ENCODE results near the gene DEFB118. TPM values are rescaled to one million over a fixed set of nuclear protein-coding genes. Genes with fewer than 3 reads are reported as not detected.

The DEFB118 gene
- total and polyA plus RNA-seq, 5 experiments from 2014 or later, result not detected

DNA sequence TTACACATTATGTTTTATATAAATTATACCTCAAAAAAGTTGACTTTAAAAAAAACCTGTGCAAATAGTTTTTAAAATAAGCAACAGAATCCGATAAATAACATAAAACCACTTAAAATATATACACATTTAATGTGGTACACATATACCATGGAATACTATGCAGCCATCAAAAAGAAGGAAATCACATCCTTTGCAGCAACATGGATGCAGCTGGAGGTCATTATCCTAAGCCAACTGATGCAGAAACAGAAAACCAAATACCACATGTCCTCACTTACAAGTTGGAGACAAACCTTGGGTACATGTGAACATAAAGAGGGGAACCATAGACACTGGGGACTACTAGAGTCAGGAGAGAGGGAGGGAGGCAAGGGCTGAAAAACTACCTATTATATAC lies 41.6 kb downstream of the DEFB118 start:
- ATAC-seq, result no peak
- H3K36me3 Mint-ChIP-seq, result no peaks in the 10 kb centered on the region
- no peak overlapping the region for H3K4me3 Mint-ChIP-seq

DNA sequence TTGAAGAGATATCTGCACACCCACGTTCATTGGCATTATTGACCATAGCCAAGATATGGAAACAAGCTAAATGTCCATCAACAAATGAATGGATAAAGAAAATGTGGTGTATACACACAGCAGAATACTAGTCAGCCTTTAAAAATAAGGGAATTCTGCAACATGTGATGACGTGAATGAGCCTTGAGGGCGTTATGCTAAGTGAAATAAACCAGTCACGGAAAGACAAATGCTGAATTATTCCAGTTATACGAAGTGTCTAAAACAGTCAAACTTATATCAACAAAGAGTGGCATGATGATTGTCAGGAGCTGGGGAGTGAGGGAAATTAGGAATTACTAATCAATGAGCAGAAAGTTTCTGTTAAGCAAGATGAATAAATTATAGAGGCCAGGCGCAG lies 46.0 kb downstream of the DEFB118 start:
- POLR2A ChIA-PET, result no interaction called here
- no peak for DNase-seq
- Mint-ChIP-seq H3K27me3 (peaks cover 12 to 41% (median 19%) of the 10 kb centered on the region in 5 donors), H3K9me3 (peaks cover 0 to 4% (median 0%) of the 10 kb centered on the region in 9 donors), H3K4me3 (no peak overlapping the region), H3K36me3 (no peaks in the 10 kb centered on the region), H3K27ac (no peak overlapping the region), H3K4me1 (no peaks in the 10 kb centered on the region)
- ATAC-seq, result no peak

More for the DNA sequence above, 41.6 kb downstream of the DEFB118 start:
- peaks cover 7 to 33% (median 27%) of the 10 kb centered on the region in 5 donors for H3K27me3 Mint-ChIP-seq
- H3K4me1 Mint-ChIP-seq, result no peaks in the 10 kb centered on the region
- no peaks in the 10 kb centered on the region for H3K9me3 Mint-ChIP-seq
- H3K27ac Mint-ChIP-seq, result no peak overlapping the region
- DNase-seq, result no peak
- POLR2A ChIA-PET, result no interaction called here

DNA sequence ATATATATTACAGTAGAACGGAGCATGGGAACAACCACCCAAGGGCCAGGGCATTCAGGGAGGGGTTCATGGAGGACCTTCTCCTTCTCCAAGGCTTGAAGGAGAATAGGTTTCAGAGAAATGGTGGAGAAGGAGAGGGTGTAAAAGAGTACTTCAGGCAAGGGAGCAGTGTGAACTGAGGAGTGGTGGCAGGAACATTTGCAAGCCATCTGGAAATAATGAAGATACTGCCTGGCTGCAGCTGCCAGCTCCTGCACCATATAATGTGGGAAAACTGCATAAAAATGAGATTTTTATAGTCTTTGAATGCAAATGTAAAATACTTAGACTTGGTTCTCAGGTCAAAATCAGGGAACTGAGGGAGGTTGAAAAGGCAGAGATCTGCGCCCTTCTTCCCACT lies 47.3 kb downstream of the DEFB118 start:
- Mint-ChIP-seq H3K4me1 (no peaks in the 10 kb centered on the region), H3K9me3 (peaks cover 0 to 10% (median 0%) of the 10 kb centered on the region in 9 donors), H3K27me3 (peaks cover 11 to 41% (median 18%) of the 10 kb centered on the region in 5 donors), H3K27ac (no peak overlapping the region), H3K36me3 (no peaks in the 10 kb centered on the region), H3K4me3 (no peak overlapping the region)
- DNase-seq (no peak), ATAC-seq (no peak)
- POLR2A ChIA-PET, result no interaction called here

DNA sequence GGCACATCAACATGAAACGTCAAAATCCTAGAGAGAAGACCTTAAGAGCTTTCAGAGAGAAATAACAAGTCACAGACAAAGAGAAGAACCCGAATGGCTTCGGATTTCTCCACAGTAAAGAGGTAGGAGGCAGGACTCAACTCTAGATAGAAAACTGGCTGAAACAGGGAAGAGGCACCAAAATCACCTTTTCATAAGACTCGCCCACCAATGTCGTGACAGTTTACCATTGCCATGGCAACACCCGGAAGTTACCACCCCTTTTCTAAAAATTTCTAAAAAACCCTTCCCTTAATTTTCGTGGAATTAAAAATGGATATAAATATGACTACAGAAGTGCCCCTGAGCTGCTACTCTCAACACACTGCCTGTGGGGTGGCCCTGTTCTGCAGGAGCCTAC lies 49.9 kb downstream of the DEFB118 start:
- POLR2A ChIA-PET, result no interaction called here
- no peak overlapping the region for H3K27ac Mint-ChIP-seq
- no peaks in the 10 kb centered on the region for H3K36me3 Mint-ChIP-seq
- ATAC-seq, result no peak
- peaks cover 0 to 10% (median 0%) of the 10 kb centered on the region in 9 donors for H3K9me3 Mint-ChIP-seq
- peaks cover 11 to 39% (median 16%) of the 10 kb centered on the region in 5 donors for H3K27me3 Mint-ChIP-seq
- DNase-seq, result no peak
- no peak overlapping the region for H3K4me3 Mint-ChIP-seq
- no peaks in the 10 kb centered on the region for H3K4me1 Mint-ChIP-seq

Other genes with a start within 250 kb of the DEFB118 start
- not detected for gene DEFB115, start 110.9 kb upstream of the DEFB118 start, total RNA-seq
- gene DEFB115, start 110.9 kb upstream of the DEFB118 start, polyA plus RNA-seq, result not detected
- gene DEFB116, start 60.0 kb upstream of the DEFB118 start, total RNA-seq, result not detected
- not detected for gene DEFB116, start 60.0 kb upstream of the DEFB118 start, polyA plus RNA-seq
- not detected for gene DEFB119, start 22.0 kb downstream of the DEFB118 start, total RNA-seq
- gene DEFB119, start 22.0 kb downstream of the DEFB118 start, polyA plus RNA-seq, result not detected
- gene DEFB121, start 37.6 kb downstream of the DEFB118 start, total RNA-seq, result not detected
- gene DEFB121, start 37.6 kb downstream of the DEFB118 start, polyA plus RNA-seq, result not detected
- gene DEFB123, start 72.0 kb downstream of the DEFB118 start, total RNA-seq, result not detected
- not detected for gene DEFB123, start 72.0 kb downstream of the DEFB118 start, polyA plus RNA-seq
- gene DEFB124, start 106.5 kb downstream of the DEFB118 start, total RNA-seq, result not detected
- not detected for gene DEFB124, start 106.5 kb downstream of the DEFB118 start, polyA plus RNA-seq
- gene REM1, start 106.7 kb downstream of the DEFB118 start, total RNA-seq, result not detected
- gene REM1, start 106.7 kb downstream of the DEFB118 start, polyA plus RNA-seq, result not detected
- gene HM13, start 145.8 kb downstream of the DEFB118 start, total RNA-seq, result 100 to 1,000 TPM; 105 to 109 TPM
- gene HM13, start 145.8 kb downstream of the DEFB118 start, polyA plus RNA-seq, result 100 to 1,000 TPM in 2 of 3 donors, 10 to 100 TPM in 1; 96.5 to 115 (median 113) TPM
- gene ID1, start 236.7 kb downstream of the DEFB118 start, total RNA-seq, result 1 to 10 TPM in 1 of 2 experiments, under 1 TPM in 1; 0.88 to 1.3 TPM
- under 1 TPM; 0.29 to 0.87 (median 0.51) TPM for gene ID1, start 236.7 kb downstream of the DEFB118 start, polyA plus RNA-seq